ENCODE results near the gene YARS1. TPM values are rescaled to one million over a fixed set of nuclear protein-coding genes. Genes with fewer than 3 reads are reported as not detected.

YARS1 gene
- total RNA-seq, 3 donors from 2014 or later = 47.0 to 66.7 (median 54.8) TPM

- no peaks in the 10 kb centered on the region for H3K9me3 ChIP-seq
- no peaks in the 10 kb centered on the region for H3K36me3 ChIP-seq (ENCODE audit: low read depth)
- intact Hi-C loops (cut with DNase I, micrococcal nuclease) = loop anchor here (5.0 kb wide), 2 partner anchors 54 to 59 kb away; no protein-coding TSS in a partner anchor
- peaks cover 5% of the 10 kb centered on the region for H3K4me1 ChIP-seq (ENCODE audit: low read depth)
- no peak overlapping the region for H3K4me3 ChIP-seq
- DNase-seq (peak in 1 of 3 donors; percentile 47), ATAC-seq (no peak)
- TF ChIP-seq, protein P1, sequence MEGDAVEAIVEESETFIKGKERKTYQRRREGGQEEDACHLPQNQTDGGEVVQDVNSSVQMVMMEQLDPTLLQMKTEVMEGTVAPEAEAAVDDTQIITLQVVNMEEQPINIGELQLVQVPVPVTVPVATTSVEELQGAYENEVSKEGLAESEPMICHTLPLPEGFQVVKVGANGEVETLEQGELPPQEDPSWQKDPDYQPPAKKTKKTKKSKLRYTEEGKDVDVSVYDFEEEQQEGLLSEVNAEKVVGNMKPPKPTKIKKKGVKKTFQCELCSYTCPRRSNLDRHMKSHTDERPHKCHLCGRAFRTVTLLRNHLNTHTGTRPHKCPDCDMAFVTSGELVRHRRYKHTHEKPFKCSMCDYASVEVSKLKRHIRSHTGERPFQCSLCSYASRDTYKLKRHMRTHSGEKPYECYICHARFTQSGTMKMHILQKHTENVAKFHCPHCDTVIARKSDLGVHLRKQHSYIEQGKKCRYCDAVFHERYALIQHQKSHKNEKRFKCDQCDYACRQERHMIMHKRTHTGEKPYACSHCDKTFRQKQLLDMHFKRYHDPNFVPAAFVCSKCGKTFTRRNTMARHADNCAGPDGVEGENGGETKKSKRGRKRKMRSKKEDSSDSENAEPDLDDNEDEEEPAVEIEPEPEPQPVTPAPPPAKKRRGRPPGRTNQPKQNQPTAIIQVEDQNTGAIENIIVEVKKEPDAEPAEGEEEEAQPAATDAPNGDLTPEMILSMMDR (IDR thresholded peaks at IDR 0.05) = no peak
Observed at GRCh38 chr1:32770741-32771548, 46.2 kb downstream of the YARS1 start.

DNA sequence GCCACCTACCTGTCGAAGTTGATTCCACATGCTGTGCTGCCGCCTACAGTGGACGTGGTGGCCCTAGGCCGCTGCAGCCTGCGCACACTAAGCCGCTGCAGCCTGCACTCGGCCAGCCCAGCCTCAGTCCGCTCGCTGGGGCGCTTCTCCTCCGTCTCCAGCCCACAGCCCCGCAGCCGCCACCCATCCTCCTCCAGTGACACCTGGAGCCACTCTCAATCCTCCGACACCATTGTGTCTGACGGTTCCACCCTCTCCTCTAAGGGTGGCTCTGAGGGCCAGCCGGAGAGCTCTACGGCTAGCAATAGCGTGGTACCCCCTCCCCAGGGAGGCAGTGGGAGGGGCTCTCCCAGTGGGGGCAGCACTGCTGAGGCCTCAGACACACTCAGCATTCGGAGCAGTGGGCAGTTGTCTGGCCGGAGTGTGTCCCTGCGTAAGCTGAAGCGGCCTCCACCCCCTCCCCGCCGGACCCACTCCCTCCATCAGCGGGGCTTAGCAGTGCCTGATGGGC lies 46.9 kb downstream of the YARS1 start:
- Histone ChIP-seq H3K4me3 (no peak overlapping the region), H3K36me3 (ENCODE audit: low read depth) (no peaks in the 10 kb centered on the region), H3K9me3 (no peaks in the 10 kb centered on the region), H3K4me1 (ENCODE audit: low read depth) (peaks cover 9% of the 10 kb centered on the region)
- TF ChIP-seq, protein P1 (IDR thresholded peaks at IDR 0.05) = no peak
- no peak for ATAC-seq
- intact Hi-C loops (cut with DNase I, micrococcal nuclease) = loop anchor here (5.0 kb wide), 2 partner anchors 53 to 58 kb away; no protein-coding TSS in a partner anchor
- no peak for DNase-seq

DNA sequence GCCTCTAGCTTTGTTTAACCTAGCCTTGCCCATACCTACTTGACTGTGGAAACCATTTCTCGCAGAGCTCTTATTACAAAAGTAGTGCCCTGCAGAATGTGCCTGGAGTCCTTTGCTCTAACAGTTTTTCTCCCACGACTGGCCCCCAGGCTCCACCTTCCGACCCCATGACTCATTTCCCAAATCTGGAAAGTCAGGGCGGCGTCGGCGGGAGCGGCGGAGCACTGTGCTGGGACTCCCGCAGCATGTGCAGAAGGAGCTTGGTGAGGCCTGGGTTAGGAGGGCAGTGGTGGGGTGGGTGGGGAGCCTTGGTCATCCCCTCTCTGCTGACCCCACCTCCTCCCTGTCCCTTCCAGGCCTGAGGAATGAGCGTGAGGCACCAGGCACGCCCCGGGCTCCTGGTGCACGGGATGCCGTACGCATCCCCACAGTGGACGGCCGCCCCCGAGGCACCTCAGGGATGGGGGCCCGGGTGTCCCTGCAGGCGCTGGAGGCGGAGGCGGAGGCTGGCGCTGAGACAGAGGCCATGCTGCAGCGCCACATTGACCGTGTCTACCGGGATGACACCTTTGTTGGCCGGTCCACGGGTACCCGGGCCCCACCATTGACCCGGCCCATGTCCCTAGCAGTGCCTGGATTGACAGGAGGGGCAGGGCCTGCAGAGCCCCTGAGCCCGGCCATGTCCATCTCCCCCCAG lies 47.5 kb downstream of the YARS1 start:
- peaks cover 13% of the 10 kb centered on the region for H3K4me1 ChIP-seq (ENCODE audit: low read depth)
- intact Hi-C loops (cut with DNase I, micrococcal nuclease) = loop anchor here (5.0 kb wide), 2 partner anchors 52 to 57 kb away; no protein-coding TSS in a partner anchor
- H3K36me3 ChIP-seq (ENCODE audit: low read depth) = no peaks in the 10 kb centered on the region

GRCh38 chr1:32768110-32768850 lies 48.9 kb downstream of the YARS1 start:
- no peak for ATAC-seq
- H3K9me3 ChIP-seq = no peaks in the 10 kb centered on the region
- H3K4me3 ChIP-seq = no peak overlapping the region
- H3K4me1 ChIP-seq (ENCODE audit: low read depth) = peaks cover 13% of the 10 kb centered on the region
- TF ChIP-seq, protein P1 (IDR thresholded peaks at IDR 0.05) = no peak
- no peaks in the 10 kb centered on the region for H3K36me3 ChIP-seq (ENCODE audit: low read depth)
- peak in 1 of 3 donors; percentile 27 for DNase-seq
- intact Hi-C loops (cut with DNase I, micrococcal nuclease) = no loop called here

More for the DNA sequence above, 47.5 kb downstream of the YARS1 start:
- no peaks in the 10 kb centered on the region for H3K9me3 ChIP-seq
- H3K4me3 ChIP-seq = no peak overlapping the region
- ATAC-seq (no peak), DNase-seq (peak in 1 of 3 donors; percentile 52)
- TF ChIP-seq, protein P1 (IDR thresholded peaks at IDR 0.05) = no peak

GRCh38 chr1:32767641-32768040 lies 49.5 kb downstream of the YARS1 start:
- TF ChIP-seq, protein P1 (IDR thresholded peaks at IDR 0.05) = no peak
- intact Hi-C loops (cut with DNase I, micrococcal nuclease) = no loop called here
- H3K9me3 ChIP-seq = no peaks in the 10 kb centered on the region
- no peaks in the 10 kb centered on the region for H3K36me3 ChIP-seq (ENCODE audit: low read depth)
- H3K4me3 ChIP-seq = no peak overlapping the region
- ATAC-seq = no peak
- peaks cover 16% of the 10 kb centered on the region for H3K4me1 ChIP-seq (ENCODE audit: low read depth)
- DNase-seq = peak in 1 of 3 donors; percentile 17

All from mucosa of descending colon (tissue), 3 donors.